ENCODE data around the gene TXNDC15. TPM values are rescaled to one million over a fixed set of nuclear protein-coding genes. Genes with fewer than 3 reads are reported as not detected.

TXNDC15 gene
- polyA plus RNA-seq, 1 donor (not counting 4 experiments of a cell fraction or from before 2014, with no cell fraction given): 31.4 TPM

DNA sequence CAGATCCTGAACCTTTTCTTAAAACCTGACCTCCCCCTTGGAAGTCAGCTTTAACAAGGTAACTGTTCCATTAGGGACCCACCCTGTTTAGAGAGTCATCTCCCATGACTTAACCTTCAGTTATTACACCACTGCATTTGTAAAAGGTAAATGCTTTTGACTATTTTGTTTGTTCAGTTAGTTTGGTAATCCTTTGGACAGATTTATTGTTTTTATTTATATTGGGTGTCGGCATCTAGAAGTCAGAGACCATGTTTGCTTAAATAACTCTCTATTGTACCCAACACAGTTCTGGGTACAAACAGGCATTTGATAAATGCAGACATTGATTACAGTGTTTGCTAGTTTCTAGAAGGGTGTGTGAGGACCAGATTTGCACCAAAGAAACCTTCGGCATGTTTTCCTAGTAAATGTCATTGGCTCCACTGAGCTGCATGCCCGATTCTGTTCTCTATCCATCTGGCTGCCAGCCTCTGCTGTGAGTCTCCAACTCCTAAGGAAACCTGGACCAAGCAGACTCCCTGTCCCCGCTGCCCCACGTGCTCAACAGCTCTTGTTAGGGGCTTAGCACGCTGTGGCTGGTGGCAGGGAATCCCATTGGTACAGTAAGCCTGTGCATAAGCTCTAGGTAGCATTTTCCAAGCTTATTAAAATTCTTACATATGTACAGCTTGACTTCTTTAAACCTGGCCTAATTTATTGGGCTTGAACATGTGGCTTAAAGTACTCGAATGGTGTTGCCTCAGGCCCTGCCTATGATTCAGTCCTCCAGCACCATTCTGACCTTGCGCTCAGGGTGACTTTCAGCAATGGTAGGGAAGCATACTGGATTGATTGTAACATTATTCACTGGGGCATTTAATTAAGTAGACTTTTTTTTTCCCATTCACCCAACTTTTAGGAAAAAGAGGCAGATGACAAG, 37.4 kb downstream of the TXNDC15 start:
- H3K27ac ChIP-seq (ENCODE audit: control insufficient read depth, insufficient read depth, low read length): no peak overlapping the region
- no peak overlapping the region for H3K9ac ChIP-seq (ENCODE audit: control insufficient read depth, extremely low read depth, insufficient read depth, low read length)
- H3K36me3 ChIP-seq (ENCODE audit: control insufficient read depth in 2 of 2, extremely low read depth in 1 of 2, insufficient read depth in 2 of 2, low read length in 2 of 2): peaks cover 5 to 16% of the 10 kb centered on the region in 2 experiments
- no peaks in the 10 kb centered on the region for H3K4me1 ChIP-seq (ENCODE audit: control insufficient read depth, extremely low read depth, insufficient read depth, low read length)
- no peak overlapping the region for H3K4me2 ChIP-seq (ENCODE audit: control insufficient read depth, extremely low read depth, insufficient read depth, low read depth, low read length)
- no peak overlapping the region for H3K4me3 ChIP-seq (ENCODE audit: control insufficient read depth in 2 of 3, extremely low read depth in 1 of 3, insufficient read depth in 2 of 3, low read depth in 1 of 3, low read length in 3 of 3)
- dilution Hi-C loops (cut with MboI; ENCODE audit: extremely low pct_ligation_motif_present, low sequenced_read_pairs): no loop called here
- no peaks in the 10 kb centered on the region for H3K79me2 ChIP-seq (ENCODE audit: control insufficient read depth, insufficient read depth, low read length)
- H2AFZ ChIP-seq (ENCODE audit: control insufficient read depth, low read length): no peak overlapping the region
- DNase-seq (ENCODE audit: low read depth, low spot score) (no peak), FAIRE-seq (no peak)
- no peaks in the 10 kb centered on the region for H4K20me1 ChIP-seq (ENCODE audit: control insufficient read depth, extremely low read depth, insufficient read depth, low read length)
- no peaks in the 10 kb centered on the region for H3K9me3 ChIP-seq (ENCODE audit: control insufficient read depth, low read depth, low read length)
- no peaks in the 10 kb centered on the region for H3K27me3 ChIP-seq (ENCODE audit: control insufficient read depth, extremely low read depth, insufficient read depth, low read length)
- H3K9me1 ChIP-seq (ENCODE audit: control insufficient read depth, extremely low read depth, insufficient read depth, low read length): no peaks in the 10 kb centered on the region
- TF ChIP-seq, protein P1, sequence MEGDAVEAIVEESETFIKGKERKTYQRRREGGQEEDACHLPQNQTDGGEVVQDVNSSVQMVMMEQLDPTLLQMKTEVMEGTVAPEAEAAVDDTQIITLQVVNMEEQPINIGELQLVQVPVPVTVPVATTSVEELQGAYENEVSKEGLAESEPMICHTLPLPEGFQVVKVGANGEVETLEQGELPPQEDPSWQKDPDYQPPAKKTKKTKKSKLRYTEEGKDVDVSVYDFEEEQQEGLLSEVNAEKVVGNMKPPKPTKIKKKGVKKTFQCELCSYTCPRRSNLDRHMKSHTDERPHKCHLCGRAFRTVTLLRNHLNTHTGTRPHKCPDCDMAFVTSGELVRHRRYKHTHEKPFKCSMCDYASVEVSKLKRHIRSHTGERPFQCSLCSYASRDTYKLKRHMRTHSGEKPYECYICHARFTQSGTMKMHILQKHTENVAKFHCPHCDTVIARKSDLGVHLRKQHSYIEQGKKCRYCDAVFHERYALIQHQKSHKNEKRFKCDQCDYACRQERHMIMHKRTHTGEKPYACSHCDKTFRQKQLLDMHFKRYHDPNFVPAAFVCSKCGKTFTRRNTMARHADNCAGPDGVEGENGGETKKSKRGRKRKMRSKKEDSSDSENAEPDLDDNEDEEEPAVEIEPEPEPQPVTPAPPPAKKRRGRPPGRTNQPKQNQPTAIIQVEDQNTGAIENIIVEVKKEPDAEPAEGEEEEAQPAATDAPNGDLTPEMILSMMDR (optimal IDR thresholded peaks at IDR 0.05 in 1 of 3, IDR thresholded peaks at IDR 0.05 in 1 of 3, conservative IDR thresholded peaks at IDR 0.05 in 1 of 3; ENCODE audit: extremely low read depth in 1 of 3, insufficient read depth in 2 of 3, low read length in 3 of 3): no peak
- no peak for TF ChIP-seq EZH2 (IDR thresholded peaks at IDR 0.05; ENCODE audit: low read length)

DNA sequence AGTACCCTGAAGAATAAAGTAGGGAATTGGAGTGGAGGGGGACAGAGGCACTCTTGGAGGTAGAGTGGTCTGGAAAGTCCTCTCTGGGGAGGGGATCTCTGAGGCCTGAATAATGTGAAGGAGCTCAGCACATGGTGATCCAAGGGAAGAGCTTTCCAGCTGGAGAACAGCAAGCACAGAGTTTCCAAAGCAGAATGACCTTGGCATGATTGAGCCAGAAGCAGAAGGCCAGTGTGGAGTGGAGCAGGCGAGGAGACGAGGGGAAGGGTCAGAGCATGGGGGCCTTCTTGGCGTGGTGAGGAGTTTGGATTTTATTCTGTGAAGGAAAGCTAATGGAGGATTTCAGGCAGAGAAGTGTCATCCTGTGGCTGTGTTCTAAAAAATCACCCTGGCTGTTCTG, 39.1 kb downstream of the TXNDC15 start:
- Histone ChIP-seq H3K9me1 (ENCODE audit: control insufficient read depth, extremely low read depth, insufficient read depth, low read length) (no peaks in the 10 kb centered on the region), H3K9me3 (ENCODE audit: control insufficient read depth, low read depth, low read length) (no peaks in the 10 kb centered on the region), H3K9ac (ENCODE audit: control insufficient read depth, extremely low read depth, insufficient read depth, low read length) (no peak overlapping the region), H3K36me3 (ENCODE audit: control insufficient read depth in 2 of 2, extremely low read depth in 1 of 2, insufficient read depth in 2 of 2, low read length in 2 of 2) (peaks cover 5 to 16% of the 10 kb centered on the region in 2 experiments), H3K4me3 (ENCODE audit: control insufficient read depth in 2 of 3, extremely low read depth in 1 of 3, insufficient read depth in 2 of 3, low read depth in 1 of 3, low read length in 3 of 3) (no peak overlapping the region), H3K27me3 (ENCODE audit: control insufficient read depth, extremely low read depth, insufficient read depth, low read length) (no peaks in the 10 kb centered on the region), H3K79me2 (ENCODE audit: control insufficient read depth, insufficient read depth, low read length) (no peaks in the 10 kb centered on the region), H3K27ac (ENCODE audit: control insufficient read depth, insufficient read depth, low read length) (no peak overlapping the region), H3K4me2 (ENCODE audit: control insufficient read depth, extremely low read depth, insufficient read depth, low read depth, low read length) (no peak overlapping the region), H4K20me1 (ENCODE audit: control insufficient read depth, extremely low read depth, insufficient read depth, low read length) (no peaks in the 10 kb centered on the region), H2AFZ (ENCODE audit: control insufficient read depth, low read length) (no peak overlapping the region), H3K4me1 (ENCODE audit: control insufficient read depth, extremely low read depth, insufficient read depth, low read length) (no peaks in the 10 kb centered on the region)
- no peak for TF ChIP-seq EZH2 (IDR thresholded peaks at IDR 0.05; ENCODE audit: low read length)
- TF ChIP-seq, protein P1 (optimal IDR thresholded peaks at IDR 0.05 in 1 of 3, IDR thresholded peaks at IDR 0.05 in 1 of 3, conservative IDR thresholded peaks at IDR 0.05 in 1 of 3; ENCODE audit: extremely low read depth in 1 of 3, insufficient read depth in 2 of 3, low read length in 3 of 3): no peak
- no peak for FAIRE-seq
- no peak for DNase-seq (ENCODE audit: low read depth, low spot score)
- dilution Hi-C loops (cut with MboI; ENCODE audit: extremely low pct_ligation_motif_present, low sequenced_read_pairs): no loop called here
